Stimulated activated naive CD4-positive, alpha-beta T cell (primary cell): Measurements from ENCODE around the gene LINGO3.
"Not testable (repeated sequence)": the region's sequence is repeated elsewhere in the genome, so short reads cannot be mapped to it uniquely, and the experiment has no call there.

Source experiments
- DNase-seq, 6 experiments: peaks; one replicate each; lab custom pipeline; 2025; lab: John Stamatoyannopoulos, UW

Gene LINGO3

DNA sequence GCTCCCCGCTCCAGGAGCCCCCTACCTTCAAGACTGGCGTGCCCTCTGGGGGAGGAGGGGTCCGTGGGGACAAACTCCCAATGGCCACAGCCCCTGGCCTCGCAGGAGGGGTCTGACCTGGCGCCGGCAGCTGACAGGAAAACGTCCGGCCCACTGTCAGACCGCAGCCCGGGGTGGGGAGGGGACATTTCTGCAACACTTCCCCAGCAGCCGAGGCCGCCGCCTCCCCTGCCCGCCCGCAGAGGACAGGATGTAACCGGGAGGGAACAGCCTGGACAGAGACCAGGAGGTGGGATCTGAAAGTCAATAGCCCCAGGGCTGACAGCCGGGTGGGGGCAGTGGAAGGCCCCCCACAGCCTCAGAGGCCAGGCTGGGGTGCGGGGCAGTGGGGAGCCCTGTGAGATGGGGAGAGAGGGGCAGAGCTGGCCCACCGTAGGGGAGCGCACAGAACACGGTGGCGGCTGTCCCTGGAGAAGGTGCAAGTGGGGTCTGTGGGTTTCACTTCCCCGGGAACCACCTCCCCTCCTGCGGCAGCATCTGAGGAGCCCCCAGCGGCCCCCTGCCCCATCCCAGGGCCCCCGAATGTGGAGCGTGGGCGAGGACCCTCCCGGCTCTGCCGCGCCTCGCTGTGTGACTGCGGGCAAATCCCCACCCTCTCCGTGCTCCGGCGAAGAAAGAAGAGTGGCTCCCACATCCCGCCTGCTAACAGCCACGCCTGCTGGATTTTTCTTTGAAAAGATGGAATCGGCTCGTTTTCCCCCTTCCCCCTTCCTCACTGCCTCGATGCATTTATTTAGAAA lies 25.7 kb downstream of the LINGO3 start, which contains the start of gene PEAK3:
Gene PEAK3 (minus strand): TSS at position 114 of the 800 bp plus-strand sequence. CDS start 1,244 bp downstream, outside the sequence.
- DNase-seq: peak in 1 of 6 experiments; percentile 36

DNA sequence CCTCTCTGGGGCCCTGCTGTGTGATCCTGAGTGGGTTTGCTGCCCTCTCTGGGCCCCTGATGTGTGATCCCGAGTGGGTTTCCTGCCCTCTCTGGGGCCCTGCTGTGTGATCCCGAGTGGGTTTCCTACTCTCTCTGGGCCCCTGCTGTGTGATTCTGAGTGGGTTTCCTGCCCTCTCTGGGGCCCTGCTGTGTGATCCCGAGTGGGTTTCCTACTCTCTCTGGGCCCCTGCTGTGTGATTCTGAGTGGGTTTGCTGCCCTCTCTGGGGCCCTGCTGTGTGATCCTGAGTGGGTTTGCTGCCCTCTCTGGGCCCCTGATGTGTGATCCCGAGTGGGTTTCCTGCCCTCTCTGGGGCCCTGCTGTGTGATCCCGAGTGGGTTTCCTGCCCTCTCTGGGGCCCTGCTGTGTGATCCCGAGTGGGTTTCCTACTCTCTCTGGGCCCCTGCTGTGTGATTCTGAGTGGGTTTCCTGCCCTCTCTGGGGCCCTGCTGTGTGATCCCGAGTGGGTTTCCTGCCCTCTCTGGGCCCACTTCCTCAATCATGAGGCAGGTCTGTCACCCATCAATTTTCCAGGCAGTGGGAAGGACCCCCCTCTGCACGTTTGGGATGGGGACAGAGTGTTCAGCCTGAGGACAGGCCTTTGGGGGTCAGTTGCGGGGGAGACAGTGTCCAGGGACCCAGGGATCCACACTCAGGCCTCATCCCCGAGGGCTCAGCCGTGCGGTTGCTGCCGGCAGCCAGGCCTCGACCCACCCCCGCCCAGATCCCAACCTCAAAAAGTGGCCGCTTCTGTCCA lies 26.5 kb downstream of the LINGO3 start:
- not testable (repeated sequence) for DNase-seq

GRCh38 chr19:2280633-2281264 lies 27.2 kb downstream of the LINGO3 start:
- no peak for DNase-seq

DNA sequence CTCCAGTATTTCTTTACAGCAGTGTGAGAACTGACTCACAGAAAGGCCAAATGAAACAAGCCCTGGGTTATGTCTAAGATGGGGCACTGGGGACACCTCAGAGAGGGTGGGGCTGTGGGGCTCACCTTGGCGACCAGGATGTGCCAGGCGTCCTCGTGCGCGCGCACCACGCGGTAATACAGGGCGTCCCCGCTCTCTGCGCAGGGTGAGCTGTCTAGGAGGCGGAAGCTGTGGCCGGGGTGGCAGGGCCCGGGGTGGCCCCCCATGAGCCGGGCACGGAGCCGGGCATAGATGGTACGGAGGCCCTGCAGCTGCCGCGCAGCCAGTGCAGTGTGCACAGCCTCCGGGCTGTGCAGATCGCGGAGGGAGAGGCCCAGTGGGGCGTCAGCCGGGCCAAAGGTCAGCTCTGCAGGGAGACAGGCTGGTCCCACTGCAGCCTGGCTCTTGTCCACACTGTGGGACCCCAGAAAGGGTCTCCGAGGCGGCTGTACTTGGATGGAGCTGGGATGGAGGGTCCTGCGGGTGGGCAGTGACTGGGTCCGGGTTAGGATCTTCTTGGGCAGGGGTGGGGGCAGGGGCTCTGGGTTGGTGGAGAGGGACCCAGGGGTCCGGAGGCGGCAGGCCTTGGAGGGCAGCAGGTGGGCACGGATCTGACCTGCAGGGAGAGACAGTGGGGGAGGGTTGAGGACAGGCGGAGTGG lies 29.3 kb downstream of the LINGO3 start:
- no peak for DNase-seq

GRCh38 chr19:2277138-2277537 lies 30.8 kb downstream of the LINGO3 start:
- no peak for DNase-seq

DNA sequence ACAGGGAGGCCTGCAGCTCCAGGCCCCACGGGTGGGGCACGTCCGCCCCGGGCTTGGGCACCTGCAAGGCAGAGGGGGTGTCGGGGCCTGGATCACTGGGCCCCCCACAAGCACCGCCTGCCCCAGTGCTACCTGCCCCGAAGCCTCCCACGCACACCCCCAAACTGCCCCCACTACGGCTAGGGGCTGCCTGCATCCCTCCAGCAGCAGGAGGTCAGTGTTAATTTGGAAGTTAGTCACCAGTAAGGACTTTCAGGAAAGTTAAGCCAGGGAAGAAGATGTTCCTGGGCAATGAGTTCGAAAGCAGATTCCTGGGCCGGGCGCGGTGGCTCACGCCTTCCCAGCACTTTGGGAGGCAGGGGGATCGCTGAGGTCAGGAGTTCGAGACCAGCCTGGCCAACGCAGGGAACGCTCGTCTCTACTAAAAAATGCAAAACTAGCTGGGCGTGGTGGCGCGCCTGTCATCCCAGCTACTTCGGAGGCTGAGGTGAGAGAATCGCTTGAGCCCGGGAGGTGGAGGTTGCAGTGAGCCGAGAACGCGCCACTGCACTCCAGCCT lies 31.4 kb downstream of the LINGO3 start:
- DNase-seq: no peak

DNA sequence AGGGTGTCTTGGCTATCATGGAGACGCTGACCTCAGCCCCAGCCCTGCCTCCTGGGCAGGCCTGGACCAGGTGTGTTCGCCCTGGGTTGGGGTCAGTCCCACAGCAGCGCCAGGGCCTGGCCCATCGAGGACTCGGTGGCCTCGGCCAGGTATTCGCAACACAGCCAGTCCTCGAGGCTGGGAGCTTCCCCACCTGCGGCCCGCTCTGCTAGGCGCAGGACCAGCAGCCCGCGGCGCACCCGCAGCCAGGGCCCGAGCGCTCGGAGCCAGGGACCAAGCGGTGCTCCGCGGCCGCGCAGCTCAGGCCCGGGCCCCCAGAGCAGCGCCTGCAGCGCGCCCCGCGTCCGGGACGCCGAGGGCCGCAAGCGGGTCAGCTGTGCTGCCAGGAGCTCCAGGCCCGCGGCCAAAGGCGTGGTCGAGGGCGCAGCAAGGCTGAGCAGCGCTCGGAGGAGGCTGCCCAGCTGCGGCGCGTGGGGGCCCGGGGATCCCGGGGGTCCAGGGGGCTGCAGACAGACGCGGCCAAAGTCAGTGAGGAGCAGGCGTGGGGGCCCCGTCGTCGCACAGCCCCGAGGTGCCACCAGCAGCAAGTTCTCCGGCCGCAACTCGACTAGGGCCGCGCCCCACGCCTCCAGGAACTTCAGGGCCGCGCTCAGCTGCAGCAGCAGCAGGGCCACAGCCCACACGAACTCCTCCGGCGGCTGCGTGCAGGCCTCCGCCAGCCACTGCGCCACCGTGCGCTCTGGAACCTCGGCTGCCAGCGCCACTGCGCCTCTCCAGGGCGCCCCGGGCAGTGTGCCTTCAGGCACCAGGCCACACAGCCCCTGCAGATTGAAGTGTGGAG lies 32.1 kb downstream of the LINGO3 start:
- no peak for DNase-seq

DNA sequence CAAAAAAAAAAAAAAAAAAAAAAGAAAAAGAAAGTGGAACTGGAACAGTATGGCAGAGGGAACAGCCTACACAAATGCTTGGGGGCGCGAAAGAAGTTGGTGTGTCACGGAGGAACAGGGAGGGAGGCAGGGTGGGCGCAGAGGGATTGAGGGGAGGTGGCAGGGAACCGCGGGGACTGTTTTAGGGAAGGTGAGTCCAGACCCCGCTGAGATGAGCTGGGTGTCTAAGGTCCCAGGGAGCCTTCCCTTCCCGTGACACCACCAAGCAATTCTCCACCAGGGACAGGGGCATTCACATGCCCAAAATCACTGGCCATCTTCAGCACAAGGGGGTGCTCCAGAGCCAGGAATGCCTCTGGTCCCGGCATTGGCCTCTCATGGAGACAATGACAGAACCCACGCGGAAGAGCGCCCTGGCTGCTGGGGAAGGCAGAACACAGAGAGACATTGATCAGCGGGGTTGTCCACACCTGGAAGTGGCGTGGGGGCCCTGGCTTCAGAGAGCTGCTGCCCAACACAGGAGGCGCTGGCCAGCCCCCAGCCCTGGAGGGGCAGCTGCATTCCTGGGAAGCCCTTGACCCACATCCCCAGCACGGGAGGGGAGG lies 32.9 kb downstream of the LINGO3 start:
- peak; percentile 36 to 68 (median 53) for DNase-seq

DNA sequence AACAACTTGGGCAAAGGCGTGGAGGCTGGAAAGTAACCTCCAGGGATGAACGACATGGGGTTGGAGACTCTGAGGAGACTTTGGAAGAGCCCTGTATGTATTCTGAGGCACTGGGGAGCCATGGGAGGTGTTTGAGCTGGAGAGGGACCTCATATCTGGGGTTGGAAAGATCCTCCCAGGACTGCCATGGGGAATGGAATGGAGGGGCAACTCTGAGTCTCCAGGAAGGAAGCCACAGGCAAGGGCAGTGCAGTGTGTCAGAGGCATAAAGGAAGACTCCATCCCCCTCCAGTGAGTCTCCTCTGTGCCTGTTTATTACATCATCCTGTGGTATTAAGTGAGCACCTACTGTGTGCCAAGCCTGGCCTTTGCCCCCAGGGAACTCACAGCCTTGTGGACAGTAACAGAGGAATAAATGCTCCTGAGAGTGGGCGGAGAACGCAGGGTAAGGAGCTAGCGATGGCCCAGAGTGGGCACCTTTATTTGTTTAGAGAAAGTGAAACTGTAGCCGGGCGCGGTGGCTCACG lies 33.7 kb downstream of the LINGO3 start:
- DNase-seq: no peak

GRCh38 chr19:2273356-2274184 lies 34.4 kb downstream of the LINGO3 start:
- DNase-seq: peak; percentile 49 to 77 (median 68)

DNA sequence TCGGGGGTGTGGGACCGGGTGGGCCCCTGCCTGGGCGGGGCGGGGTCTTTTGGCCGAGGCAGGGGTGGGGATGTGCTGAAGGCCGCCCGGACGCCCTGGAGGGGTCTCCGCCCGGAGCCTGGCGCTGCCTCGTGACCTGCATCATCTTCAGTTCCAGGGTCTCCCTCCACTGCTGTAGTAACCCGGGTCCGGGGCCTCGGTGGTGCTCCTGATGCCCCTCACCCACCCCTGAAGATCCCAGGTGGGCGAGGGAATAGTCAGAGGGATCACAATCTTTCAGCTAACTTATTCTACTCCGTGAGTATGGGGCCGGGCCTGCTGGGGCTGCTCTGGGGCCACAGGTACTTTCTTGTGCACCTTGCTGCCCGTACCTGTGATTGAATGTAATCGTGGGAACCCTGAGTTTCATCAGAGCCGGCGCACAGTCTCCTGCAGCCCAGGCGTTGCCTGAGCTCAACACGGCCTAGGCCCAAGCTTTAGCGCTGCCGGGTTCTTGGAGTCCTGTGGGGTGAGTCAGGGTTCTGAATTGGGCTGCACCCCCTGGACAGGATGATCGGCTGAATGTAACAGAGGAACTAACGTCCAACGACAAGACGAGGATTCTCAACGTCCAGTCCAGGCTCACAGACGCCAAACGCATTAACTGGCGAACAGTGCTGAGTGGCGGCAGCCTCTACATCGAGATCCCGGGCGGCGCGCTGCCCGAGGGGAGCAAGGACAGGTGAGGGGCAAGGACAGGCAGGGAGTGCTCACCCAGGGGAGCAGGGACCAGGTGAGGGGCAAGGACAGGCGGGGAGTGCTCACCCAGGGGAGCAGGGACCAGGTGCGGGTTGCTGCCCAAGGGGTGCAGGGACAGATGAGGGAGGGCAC lies 36.5 kb downstream of the LINGO3 start:
- DNase-seq: peak in 5 of 6 experiments; percentile 26 to 44 (median 43)

GRCh38 chr19:2270423-2271233 lies 37.3 kb downstream of the LINGO3 start:
- DNase-seq: peak; percentile 40 to 69 (median 62)

- peak in 4 of 6 experiments; percentile 25 to 53 (median 45) for DNase-seq
Measured at GRCh38 chr19:2270157-2270422, 37.9 kb downstream of the LINGO3 start.

DNA sequence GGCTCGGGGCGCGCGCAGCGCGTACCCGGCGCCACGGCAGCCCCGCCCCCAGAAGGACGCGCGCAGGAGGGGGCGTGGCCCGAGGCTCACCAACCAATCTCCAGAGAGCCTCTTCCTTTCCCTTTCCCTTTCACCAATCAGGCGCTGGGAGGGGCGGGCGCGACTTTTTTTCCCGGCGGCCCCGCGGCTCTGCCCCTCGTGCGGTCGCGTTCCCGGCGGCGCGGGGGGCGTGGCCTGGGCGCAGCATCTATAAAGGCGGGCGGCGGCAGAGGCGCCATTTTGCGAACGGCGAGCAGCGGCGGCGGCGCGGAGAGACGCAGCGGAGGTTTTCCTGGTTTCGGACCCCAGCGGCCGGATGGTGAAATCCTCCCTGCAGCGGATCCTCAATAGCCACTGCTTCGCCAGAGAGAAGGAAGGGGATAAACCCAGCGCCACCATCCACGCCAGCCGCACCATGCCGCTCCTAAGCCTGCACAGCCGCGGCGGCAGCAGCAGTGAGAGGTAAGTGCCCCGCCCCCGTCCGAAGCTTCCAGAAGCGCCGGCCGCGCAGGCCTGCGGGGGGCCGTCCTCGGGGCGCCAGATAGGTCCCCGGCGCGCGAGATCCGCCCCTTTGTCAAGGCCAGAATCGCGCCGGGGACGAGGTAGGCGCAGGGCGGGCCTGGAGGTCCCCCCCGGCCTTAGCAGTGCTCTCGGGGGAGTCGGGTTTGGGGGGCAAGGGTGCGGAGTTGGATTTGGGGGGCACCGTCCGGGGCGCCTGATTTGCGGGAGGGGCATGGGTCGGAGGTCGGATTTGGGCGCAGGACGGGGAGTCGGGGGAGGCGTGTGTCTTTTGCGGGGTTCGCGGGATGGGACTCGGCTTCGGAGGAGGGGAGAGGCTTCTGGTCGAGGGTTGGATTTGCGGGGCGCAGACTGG lies 38.5 kb downstream of the LINGO3 start:
- DNase-seq: peak; percentile 97 to 99 (median 98)

DNA sequence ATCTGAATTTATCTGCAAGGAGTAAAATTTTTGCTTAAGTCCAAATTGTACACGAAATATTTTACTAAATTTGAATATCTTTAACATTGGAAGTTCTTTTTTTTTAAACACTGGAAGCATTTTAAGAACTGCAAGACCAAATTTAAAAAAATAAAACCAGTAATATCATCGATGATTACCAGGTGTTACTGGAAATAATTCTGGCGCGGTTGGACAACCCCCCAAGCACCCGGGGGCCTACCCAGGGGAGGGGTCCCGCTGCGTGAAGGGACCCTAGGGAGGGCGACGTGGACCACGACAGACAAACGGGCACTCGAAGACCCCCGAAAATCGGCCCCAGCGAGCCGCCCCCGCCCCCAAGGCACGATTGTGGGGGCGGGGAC lies 39.1 kb downstream of the LINGO3 start:
- DNase-seq: no peak

GRCh38 chr19:2268480-2268830 lies 39.5 kb downstream of the LINGO3 start:
- DNase-seq: no peak
